ENCODE results near the gene PPL. TPM values are rescaled to one million over a fixed set of nuclear protein-coding genes. Genes with fewer than 3 reads are reported as not detected.
"Not testable (repeated sequence)": the region's sequence is repeated elsewhere in the genome, so short reads cannot be mapped to it uniquely, and the experiment has no call there.

The PPL gene
- total and polyA plus RNA-seq, 4 donors = 19.9 to 89.0 (median 52.8) TPM

GRCh38 chr16:4898811-4899473 is 38.0 kb downstream of the PPL start:
- ATAC-seq (ENCODE audit: insufficient read depth, low FRiP score) = no peak

GRCh38 chr16:4897328-4897727 is 39.6 kb downstream of the PPL start:
- 91 to 95% methylated on average over 7 of the region's 7 CpGs for WGBS, 2 donors
- H3K27me3 ChIP-seq (ENCODE audit: control insufficient read depth in 3 of 3, insufficient read depth in 3 of 3, low read length in 2 of 3) = no peaks in the 10 kb centered on the region
- H3K9me3 ChIP-seq (ENCODE audit: control insufficient read depth in 4 of 4, insufficient read depth in 3 of 4, low read length in 3 of 4) = peaks cover 0 to 7% (median 2%) of the 10 kb centered on the region in 4 donors
- peaks cover 0 to 39% (median 0%) of the 10 kb centered on the region in 4 donors for H3K36me3 ChIP-seq (ENCODE audit: control insufficient read depth in 4 of 4, insufficient read depth in 4 of 4, low read length in 4 of 4)
- ATAC-seq (ENCODE audit: insufficient read depth, low FRiP score) (no peak), DNase-seq (no peak)
- H3K4me1 ChIP-seq (ENCODE audit: control insufficient read depth in 5 of 5, insufficient read depth in 5 of 5, low read length in 5 of 5) = peaks cover 0 to 11% (median 5%) of the 10 kb centered on the region in 5 donors
- H3K9ac ChIP-seq (ENCODE audit: insufficient read depth in 1 of 2, low read length in 2 of 2) = no peak overlapping the region
- TF ChIP-seq, protein P1, sequence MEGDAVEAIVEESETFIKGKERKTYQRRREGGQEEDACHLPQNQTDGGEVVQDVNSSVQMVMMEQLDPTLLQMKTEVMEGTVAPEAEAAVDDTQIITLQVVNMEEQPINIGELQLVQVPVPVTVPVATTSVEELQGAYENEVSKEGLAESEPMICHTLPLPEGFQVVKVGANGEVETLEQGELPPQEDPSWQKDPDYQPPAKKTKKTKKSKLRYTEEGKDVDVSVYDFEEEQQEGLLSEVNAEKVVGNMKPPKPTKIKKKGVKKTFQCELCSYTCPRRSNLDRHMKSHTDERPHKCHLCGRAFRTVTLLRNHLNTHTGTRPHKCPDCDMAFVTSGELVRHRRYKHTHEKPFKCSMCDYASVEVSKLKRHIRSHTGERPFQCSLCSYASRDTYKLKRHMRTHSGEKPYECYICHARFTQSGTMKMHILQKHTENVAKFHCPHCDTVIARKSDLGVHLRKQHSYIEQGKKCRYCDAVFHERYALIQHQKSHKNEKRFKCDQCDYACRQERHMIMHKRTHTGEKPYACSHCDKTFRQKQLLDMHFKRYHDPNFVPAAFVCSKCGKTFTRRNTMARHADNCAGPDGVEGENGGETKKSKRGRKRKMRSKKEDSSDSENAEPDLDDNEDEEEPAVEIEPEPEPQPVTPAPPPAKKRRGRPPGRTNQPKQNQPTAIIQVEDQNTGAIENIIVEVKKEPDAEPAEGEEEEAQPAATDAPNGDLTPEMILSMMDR (IDR thresholded peaks at IDR 0.05; ENCODE audit: control extremely low read depth, extremely low read depth) = no peak
- no peak overlapping the region for H3K27ac ChIP-seq (ENCODE audit: low read depth in 1 of 2, low read length in 1 of 2)
- H3K4me3 ChIP-seq = no peak overlapping the region

More at GRCh38 chr16:4898811-4899473, 38.0 kb downstream of the PPL start:
- DNase-seq = no peak
- Histone ChIP-seq H3K4me1 (ENCODE audit: control insufficient read depth in 5 of 5, insufficient read depth in 5 of 5, low read length in 5 of 5) (peaks cover 0 to 2% (median 0%) of the 10 kb centered on the region in 5 donors), H3K9ac (ENCODE audit: insufficient read depth in 1 of 2, low read length in 2 of 2) (no peak overlapping the region), H3K36me3 (ENCODE audit: control insufficient read depth in 4 of 4, insufficient read depth in 4 of 4, low read length in 4 of 4) (peaks cover 0 to 27% (median 0%) of the 10 kb centered on the region in 4 donors), H3K27ac (ENCODE audit: low read depth in 1 of 2, low read length in 1 of 2) (no peak overlapping the region), H3K27me3 (ENCODE audit: control insufficient read depth in 3 of 3, insufficient read depth in 3 of 3, low read length in 2 of 3) (no peaks in the 10 kb centered on the region), H3K9me3 (ENCODE audit: control insufficient read depth in 4 of 4, insufficient read depth in 3 of 4, low read length in 3 of 4) (peaks cover 0 to 7% (median 2%) of the 10 kb centered on the region in 4 donors), H3K4me3 (no peak overlapping the region)
- 93 to 96% methylated on average over 28 of the region's 28 CpGs for WGBS, 2 donors
- TF ChIP-seq, protein P1 (IDR thresholded peaks at IDR 0.05; ENCODE audit: control extremely low read depth, extremely low read depth) = no peak

DNA sequence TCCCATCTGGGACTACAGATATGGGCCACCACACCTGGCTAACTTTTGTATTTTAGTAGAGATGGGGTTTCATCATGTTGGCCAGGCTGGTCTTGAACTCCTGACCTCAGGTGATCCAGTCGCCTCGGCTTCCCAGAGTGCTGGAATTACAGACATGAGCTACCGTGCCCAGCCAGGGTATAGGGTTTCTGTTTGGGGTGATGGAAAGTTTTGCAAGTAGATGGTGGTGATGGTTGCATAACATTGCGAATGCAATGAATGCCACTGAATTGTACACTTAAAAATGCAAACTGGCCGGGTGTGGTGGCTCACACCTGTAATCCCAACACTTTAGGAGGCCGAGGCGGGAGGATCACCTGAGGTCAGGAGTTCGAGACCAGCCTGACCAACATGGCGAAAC is 40.2 kb downstream of the PPL start:
- not testable (repeated sequence) for H3K27me3 ChIP-seq (ENCODE audit: control insufficient read depth in 3 of 3, insufficient read depth in 3 of 3, low read length in 2 of 3); ATAC-seq (ENCODE audit: insufficient read depth, low FRiP score); H3K9ac ChIP-seq (ENCODE audit: insufficient read depth in 1 of 2, low read length in 2 of 2); DNase-seq; H3K4me3 ChIP-seq; H3K9me3 ChIP-seq (ENCODE audit: control insufficient read depth in 4 of 4, insufficient read depth in 3 of 4, low read length in 3 of 4); H3K27ac ChIP-seq (ENCODE audit: low read depth in 1 of 2, low read length in 1 of 2)
- Histone ChIP-seq H3K4me1 (ENCODE audit: control insufficient read depth in 5 of 5, insufficient read depth in 5 of 5, low read length in 5 of 5) (peaks cover 0 to 16% (median 5%) of the 10 kb centered on the region in 5 donors), H3K36me3 (ENCODE audit: control insufficient read depth in 4 of 4, insufficient read depth in 4 of 4, low read length in 4 of 4) (peaks cover 0 to 40% (median 0%) of the 10 kb centered on the region in 4 donors)
- 68 to 90% methylated on average over 9 of the region's 9 CpGs for WGBS, 2 donors

DNA sequence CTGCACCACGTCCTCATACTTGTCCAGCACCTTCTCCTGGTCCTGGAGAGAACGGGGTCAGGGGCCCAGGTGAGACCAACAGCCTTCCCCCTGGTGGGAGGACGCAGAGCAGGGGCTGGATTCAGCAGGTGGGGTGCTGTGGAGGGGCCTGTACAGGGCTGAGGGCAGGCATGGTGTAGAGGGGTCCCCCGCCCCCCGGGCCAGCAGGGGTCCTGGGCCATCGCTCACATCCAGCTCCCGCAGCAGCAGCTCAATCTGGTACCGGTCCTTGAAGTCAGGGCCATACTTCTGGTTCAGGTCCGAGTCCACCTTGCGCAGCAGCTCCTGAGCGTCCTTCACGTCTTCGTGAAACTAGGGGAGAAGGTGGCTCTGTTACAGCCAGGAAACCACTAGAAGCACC is 41.6 kb downstream of the PPL start:
- 92 to 95% methylated on average over 13 of the region's 13 CpGs for WGBS, 2 donors
- Histone ChIP-seq H3K36me3 (ENCODE audit: control insufficient read depth in 4 of 4, insufficient read depth in 4 of 4, low read length in 4 of 4) (peaks cover 0 to 38% (median 0%) of the 10 kb centered on the region in 4 donors), H3K27me3 (ENCODE audit: control insufficient read depth in 3 of 3, insufficient read depth in 3 of 3, low read length in 2 of 3) (no peaks in the 10 kb centered on the region), H3K4me3 (no peak overlapping the region), H3K9ac (ENCODE audit: insufficient read depth in 1 of 2, low read length in 2 of 2) (no peak overlapping the region), H3K4me1 (ENCODE audit: control insufficient read depth in 5 of 5, insufficient read depth in 5 of 5, low read length in 5 of 5) (peaks cover 0 to 20% (median 5%) of the 10 kb centered on the region in 5 donors), H3K9me3 (ENCODE audit: control insufficient read depth in 4 of 4, insufficient read depth in 3 of 4, low read length in 3 of 4) (peaks cover 0 to 7% (median 2%) of the 10 kb centered on the region in 4 donors), H3K27ac (ENCODE audit: low read depth in 1 of 2, low read length in 1 of 2) (no peak overlapping the region)
- ATAC-seq (ENCODE audit: insufficient read depth, low FRiP score) = no peak
- no peak for DNase-seq
- TF ChIP-seq, protein P1 (IDR thresholded peaks at IDR 0.05; ENCODE audit: control extremely low read depth, extremely low read depth) = no peak
